ENCODE results near the gene KBTBD3.

GRCh38 chr11:106001304-106002012 lies 75.7 kb downstream of the KBTBD3 start:
- no peak for TF ChIP-seq CTCF (IDR thresholded peaks at IDR 0.05)
- TF ChIP-seq POLR2A (IDR thresholded peaks at IDR 0.05) = no peak
- no peak for TF ChIP-seq EP300 (IDR thresholded peaks at IDR 0.05)
- no peak for TF ChIP-seq POLR2AphosphoS5 (IDR thresholded peaks at IDR 0.05)

All from gastroesophageal sphincter (tissue), 3 donors.